GM12865 (cell line): ENCODE data around the gene CARMIL1.

Experiments used
- DNase-seq: peaks from one replicate; pipeline ENCODE4 v3.0.0; 2010; ENCODE audit warnings: low read depth
- H3K4me3 ChIP-seq: 2 replicates; pipeline ENCODE4 v1.5.1; 2011; ENCODE audit warnings: mild to moderate bottlenecking, low read depth, low read length, control low read depth
- CTCF ChIP-seq: IDR thresholded peaks from 2 replicates; pipeline ENCODE4 v1.5.1; 2011; ENCODE audit warnings: low read length, control low read depth, low read depth, inconsistent platforms; ENCODE audit not compliant: insufficient read depth; ENCODE audit errors: missing control alignments

The CARMIL1 gene

GRCh38 chr6:25239498-25239897, 39.7 kb upstream of the CARMIL1 start:
- H3K4me3 ChIP-seq: no peak overlapping the region
- no peak for TF ChIP-seq CTCF
- no peak for DNase-seq

GRCh38 chr6:25242567-25242966, 36.6 kb upstream of the CARMIL1 start:
- TF ChIP-seq CTCF: no peak
- no peak overlapping the region for H3K4me3 ChIP-seq
- DNase-seq: no peak

- no peak overlapping the region for H3K4me3 ChIP-seq
- no peak for TF ChIP-seq CTCF
- DNase-seq: no peak
Observed at GRCh38 chr6:25244865-25245264, 34.3 kb upstream of the CARMIL1 start.

- TF ChIP-seq CTCF: no peak
- H3K4me3 ChIP-seq: no peak overlapping the region
- no peak for DNase-seq
Observed at GRCh38 chr6:25248123-25248522, 31.1 kb upstream of the CARMIL1 start.

GRCh38 chr6:25249133-25249532, 30.0 kb upstream of the CARMIL1 start:
- DNase-seq: no peak
- H3K4me3 ChIP-seq: no peak overlapping the region
- no peak for TF ChIP-seq CTCF

- DNase-seq: peak; percentile 65
- TF ChIP-seq CTCF: no peak
- H3K4me3 ChIP-seq: no peak overlapping the region
Observed at GRCh38 chr6:25250878-25251277, 28.3 kb upstream of the CARMIL1 start.

GRCh38 chr6:25251426-25251825, 27.7 kb upstream of the CARMIL1 start:
- H3K4me3 ChIP-seq: no peak overlapping the region
- DNase-seq: no peak
- no peak for TF ChIP-seq CTCF
